ENCODE data around the gene CENPU. TPM values are rescaled to one million over a fixed set of nuclear protein-coding genes. Genes with fewer than 3 reads are reported as not detected.

CENPU gene
- total RNA-seq, 1 experiment from 2014 or later = 47.7 TPM

DNA sequence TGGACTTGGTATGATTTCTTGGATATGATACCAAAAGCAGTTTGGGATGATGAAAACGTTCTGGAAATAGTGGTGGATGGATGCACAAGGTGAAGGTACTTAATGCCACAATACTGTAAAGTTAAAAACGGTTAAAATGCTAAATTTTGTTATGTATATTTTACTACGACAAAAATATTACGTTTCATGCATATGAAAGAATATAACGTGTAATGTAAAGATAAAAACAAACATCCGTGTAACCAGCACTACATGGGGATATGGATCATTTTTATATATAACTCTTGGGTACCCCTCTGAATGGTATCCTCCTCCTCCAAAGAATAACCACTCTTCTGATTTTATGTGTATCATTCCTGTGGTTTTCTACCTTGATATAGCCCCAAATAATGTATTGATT is 862 bp upstream of the CENPU start:
- Histone ChIP-seq H3K9me2 (ENCODE audit: insufficient read depth) (no peaks in the 10 kb centered on the region), H3F3A (ENCODE audit: insufficient read depth, low read depth) (no peaks in the 10 kb centered on the region; the same call in 1 of the 2 replicates), H3K79me2 (ENCODE audit: low read depth) (peaks cover 37% of the 10 kb centered on the region), H3K9me3 (ENCODE audit: insufficient read depth, low read depth) (no peaks in the 10 kb centered on the region), H3K4me1 (replicated peaks; ENCODE audit: insufficient read depth) (peaks cover 19% of the 10 kb centered on the region), H3K36me3 (ENCODE audit: low read depth) (no peaks in the 10 kb centered on the region), H2AFZ (peak overlapping the region; percentile 70; the same call in 1 of the 2 replicates), H3K4me3 (peak overlapping the region; percentile 49; the same call in 1 of the 2 replicates), H3K4me2 (peak overlapping the region; percentile 85), H3K27ac (0 out of 2 replicates have a peak overlapping the region, but pooled peaks have one; percentile 3), H4K20me1 (ENCODE audit: insufficient read depth) (no peaks in the 10 kb centered on the region), H3K27me3 (ENCODE audit: insufficient read depth, low read depth) (no peaks in the 10 kb centered on the region)
- POLR2A ChIA-PET (ENCODE audit: unreplicated experiment) = interaction anchor here (0.5 to 1.1 kb wide), 5 partner anchors 11 to 471 kb away, joined by 3 to 6 read pairs (median 5); no protein-coding TSS in a partner anchor
- CTCF ChIA-PET = interaction anchor here (0.7 to 2.1 kb wide), 4 partner anchors 11 to 692 kb away, joined by 3 to 8 read pairs (median 6); a partner anchor contains a TSS
- no peak for TF ChIP-seq EZH2 (IDR thresholded peaks at IDR 0.05; ENCODE audit: low read depth)
- TF ChIP-seq, protein P1, sequence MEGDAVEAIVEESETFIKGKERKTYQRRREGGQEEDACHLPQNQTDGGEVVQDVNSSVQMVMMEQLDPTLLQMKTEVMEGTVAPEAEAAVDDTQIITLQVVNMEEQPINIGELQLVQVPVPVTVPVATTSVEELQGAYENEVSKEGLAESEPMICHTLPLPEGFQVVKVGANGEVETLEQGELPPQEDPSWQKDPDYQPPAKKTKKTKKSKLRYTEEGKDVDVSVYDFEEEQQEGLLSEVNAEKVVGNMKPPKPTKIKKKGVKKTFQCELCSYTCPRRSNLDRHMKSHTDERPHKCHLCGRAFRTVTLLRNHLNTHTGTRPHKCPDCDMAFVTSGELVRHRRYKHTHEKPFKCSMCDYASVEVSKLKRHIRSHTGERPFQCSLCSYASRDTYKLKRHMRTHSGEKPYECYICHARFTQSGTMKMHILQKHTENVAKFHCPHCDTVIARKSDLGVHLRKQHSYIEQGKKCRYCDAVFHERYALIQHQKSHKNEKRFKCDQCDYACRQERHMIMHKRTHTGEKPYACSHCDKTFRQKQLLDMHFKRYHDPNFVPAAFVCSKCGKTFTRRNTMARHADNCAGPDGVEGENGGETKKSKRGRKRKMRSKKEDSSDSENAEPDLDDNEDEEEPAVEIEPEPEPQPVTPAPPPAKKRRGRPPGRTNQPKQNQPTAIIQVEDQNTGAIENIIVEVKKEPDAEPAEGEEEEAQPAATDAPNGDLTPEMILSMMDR (conservative IDR thresholded peaks at IDR 0.05) = no peak
- DNase-seq = no peak
- intact Hi-C loops (cut with micrococcal nuclease; ENCODE audit: unreplicated experiment) = loop anchor here (1.0 to 5.0 kb wide), 3 partner anchors 12 to 398 kb away; partner anchors contain the start of gene IRF2
- BruUV-seq (replicated peaks) = TSS peak; percentile 54

DNA sequence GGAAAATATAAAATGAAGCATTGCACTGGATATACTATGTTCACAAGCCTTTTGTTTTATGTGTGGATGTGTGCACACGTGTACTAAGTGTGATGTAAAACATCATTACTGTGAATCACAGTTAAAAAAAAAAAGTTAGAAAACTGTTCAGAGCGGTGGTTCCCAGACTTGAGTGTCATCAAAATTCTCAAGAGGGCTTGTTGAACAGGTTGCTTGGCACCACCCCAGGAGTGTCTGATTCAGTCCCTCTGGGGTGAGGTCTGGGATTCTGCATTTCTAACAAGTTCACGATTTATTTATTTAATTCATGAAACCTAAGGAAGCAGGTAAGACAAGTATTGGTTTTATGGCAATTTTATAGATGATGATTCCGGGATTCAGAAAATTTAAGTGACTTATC is 1.8 kb downstream of the CENPU start:
- Histone ChIP-seq H3K27ac (peak overlapping the region; percentile 73), H3K27me3 (ENCODE audit: insufficient read depth, low read depth) (no peaks in the 10 kb centered on the region), H3K4me3 (peak overlapping the region; percentile 95; the same call in 1 of the 2 replicates), H3K4me2 (peak overlapping the region; percentile 99), H3K36me3 (ENCODE audit: low read depth) (no peaks in the 10 kb centered on the region), H4K20me1 (ENCODE audit: insufficient read depth) (no peaks in the 10 kb centered on the region), H3K79me2 (ENCODE audit: low read depth) (peaks cover 37% of the 10 kb centered on the region), H3K9me2 (ENCODE audit: insufficient read depth) (no peaks in the 10 kb centered on the region), H3F3A (ENCODE audit: insufficient read depth, low read depth) (no peaks in the 10 kb centered on the region; the same call in 1 of the 2 replicates), H2AFZ (no peak overlapping the region), H3K4me1 (replicated peaks; ENCODE audit: insufficient read depth) (peaks cover 19% of the 10 kb centered on the region), H3K9me3 (ENCODE audit: insufficient read depth, low read depth) (no peaks in the 10 kb centered on the region)
- BruUV-seq (replicated peaks) = no TSS peak
- POLR2A ChIA-PET (ENCODE audit: unreplicated experiment) = no interaction called here
- peak; percentile 58 to 85 for DNase-seq
- intact Hi-C loops (cut with micrococcal nuclease; ENCODE audit: unreplicated experiment) = loop anchor here (2.0 to 5.0 kb wide), 5 partner anchors 43 to 467 kb away; partner anchors contain the start of genes CASP3, IRF2 and PRIMPOL
- CTCF ChIA-PET = interaction anchor here (0.6 kb wide), 2 partner anchors 89 to 251 kb away, joined by 3 read pairs; no protein-coding TSS in a partner anchor
- no peak for TF ChIP-seq EZH2 (IDR thresholded peaks at IDR 0.05; ENCODE audit: low read depth)
- TF ChIP-seq, protein P1 (conservative IDR thresholded peaks at IDR 0.05) = no peak

DNA sequence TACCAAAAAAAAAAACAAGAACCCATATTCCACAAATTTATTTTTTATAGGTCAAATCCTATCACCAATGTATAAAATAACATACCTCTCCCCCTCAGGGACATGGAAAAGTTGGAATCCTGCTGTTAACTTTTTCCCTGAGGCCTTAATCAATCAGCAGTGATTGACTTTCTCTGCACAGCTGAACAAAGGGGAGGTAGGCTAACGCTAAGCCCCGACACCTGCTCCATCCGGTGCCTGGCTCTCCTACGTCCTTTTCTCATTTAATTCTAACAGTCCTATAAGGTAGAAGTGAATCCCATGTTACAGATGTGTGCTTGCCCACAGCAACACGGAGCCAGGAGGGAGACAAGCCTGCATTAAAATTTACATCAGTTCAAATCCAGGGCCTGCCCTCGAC is 2.8 kb downstream of the CENPU start:
- H3K27ac ChIP-seq = no peak overlapping the region
- POLR2A ChIA-PET (ENCODE audit: unreplicated experiment) = no interaction called here
- H3K36me3 ChIP-seq (ENCODE audit: low read depth) = no peaks in the 10 kb centered on the region
- no TSS peak for BruUV-seq (replicated peaks)
- H3K9me2 ChIP-seq (ENCODE audit: insufficient read depth) = no peaks in the 10 kb centered on the region
- intact Hi-C loops (cut with micrococcal nuclease; ENCODE audit: unreplicated experiment) = loop anchor here (5.0 kb wide), 2 partner anchors 259 to 401 kb away; partner anchors contain the start of gene IRF2
- peaks cover 19% of the 10 kb centered on the region for H3K4me1 ChIP-seq (replicated peaks; ENCODE audit: insufficient read depth)
- no peaks in the 10 kb centered on the region for H3K9me3 ChIP-seq (ENCODE audit: insufficient read depth, low read depth)
- CTCF ChIA-PET = interaction anchor here (0.5 kb wide), 1 partner anchor 403 kb away, joined by 4 read pairs; no protein-coding TSS in a partner anchor
- H3F3A ChIP-seq (ENCODE audit: insufficient read depth, low read depth) = no peaks in the 10 kb centered on the region; the same call in 1 of the 2 replicates
- no peaks in the 10 kb centered on the region for H3K27me3 ChIP-seq (ENCODE audit: insufficient read depth, low read depth)
- TF ChIP-seq, protein P1 (conservative IDR thresholded peaks at IDR 0.05) = no peak
- no peak for TF ChIP-seq EZH2 (IDR thresholded peaks at IDR 0.05; ENCODE audit: low read depth)
- H4K20me1 ChIP-seq (ENCODE audit: insufficient read depth) = no peaks in the 10 kb centered on the region
- DNase-seq = no peak
- H3K4me2 ChIP-seq = no peak overlapping the region
- no peak overlapping the region for H2AFZ ChIP-seq
- no peak overlapping the region for H3K4me3 ChIP-seq
- peaks cover 37% of the 10 kb centered on the region for H3K79me2 ChIP-seq (ENCODE audit: low read depth)
